Endothelial cell of umbilical vein (primary cell): ENCODE measurements around the gene TEDC2.

Experiments used
- GATA2 ChIP-seq: IDR thresholded peaks from 2 replicates; pipeline ENCODE4 v1.7.0; 2011; ENCODE audit warnings: low read depth, mild to moderate bottlenecking, moderate library complexity, mixed read lengths, low read length; ENCODE audit not compliant: insufficient read length, insufficient read depth
- MYC ChIP-seq: IDR thresholded peaks from one replicate; pipeline ENCODE4 v1.6.1; 2011; ENCODE audit warnings: mild to moderate bottlenecking, low read depth, low read length

- TF ChIP-seq MYC (no peak), GATA2 (no peak)
These were observed 443 bp downstream of the TEDC2 start for GRCh38 chr16:2460391-2460713.
